Fibroblast of lung (primary cell): ENCODE results near the gene COL9A1.

Source experiments
- CTCF ChIP-seq, 2 donors: IDR thresholded peaks in 1 of 2; conservative IDR thresholded peaks in 1 of 2; 1 replicate in 1 of 2; 2 replicates in 1 of 2; pipeline ENCODE4 v1.5.1; 2011 to 2012; ENCODE audit warnings: low read length in 2 of 2, control low read depth in 1 of 2, inconsistent platforms in 1 of 2, low read depth in 1 of 2, mild to moderate bottlenecking in 1 of 2
- EZH2 ChIP-seq: IDR thresholded peaks from 2 replicates; pipeline ENCODE4 v1.5.1; 2012; ENCODE audit warnings: low read length, control low read depth, mild to moderate bottlenecking; ENCODE audit errors: missing control alignments

GRCh38 chr6:70304616-70305015, 1.7 kb upstream of the COL9A1 start:
- no peak for TF ChIP-seq EZH2
- no peak for TF ChIP-seq CTCF (conservative IDR thresholded peaks at IDR 0.05 in 1 of 2, IDR thresholded peaks at IDR 0.05 in 1 of 2; ENCODE audit: low read depth in 1 of 2, low read length in 2 of 2)
